GM18858 (cell line): ENCODE results near the gene UBXN10.

Experiments used
- ATAC-seq: cut with Tn5 transposase; IDR thresholded peaks from one replicate; pipeline ENCODE4 v1.9.1; 2021; ENCODE audit not compliant: unreplicated experiment

Gene UBXN10

DNA sequence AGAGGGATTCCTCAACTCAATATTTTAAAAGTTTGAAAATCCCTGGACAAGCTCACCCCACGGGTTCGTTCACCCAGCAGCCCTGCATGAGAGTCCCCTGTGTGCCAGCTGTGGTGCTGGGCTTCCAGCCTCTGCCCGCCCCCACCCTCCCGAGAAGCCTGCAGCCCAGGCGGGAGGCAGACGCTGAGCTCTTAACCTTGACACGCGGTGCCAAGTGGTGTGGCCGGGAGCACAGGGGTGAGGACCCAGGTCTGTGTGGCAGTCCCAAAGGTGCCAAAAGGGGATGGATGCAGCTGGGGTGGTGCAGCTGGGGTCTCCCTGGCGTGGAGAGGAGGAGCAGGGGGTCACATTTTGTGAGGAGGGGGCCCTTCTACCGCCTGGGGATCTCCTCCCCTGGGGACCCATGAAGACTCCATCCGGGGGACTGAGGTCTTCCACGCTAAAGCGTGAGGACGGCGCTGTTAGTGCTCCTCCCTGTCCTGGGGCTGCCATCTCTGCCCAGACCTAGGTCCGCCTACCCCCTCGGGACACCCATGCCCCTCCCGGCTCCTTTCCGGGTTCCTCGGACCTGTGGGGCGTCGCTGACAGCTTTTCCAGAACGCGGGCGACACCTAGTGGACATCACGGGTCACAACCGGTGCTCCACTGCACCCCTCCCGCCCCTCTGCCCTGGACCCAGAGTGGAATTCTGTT, 33.8 kb upstream of the UBXN10 start:
- ATAC-seq: no peak

DNA sequence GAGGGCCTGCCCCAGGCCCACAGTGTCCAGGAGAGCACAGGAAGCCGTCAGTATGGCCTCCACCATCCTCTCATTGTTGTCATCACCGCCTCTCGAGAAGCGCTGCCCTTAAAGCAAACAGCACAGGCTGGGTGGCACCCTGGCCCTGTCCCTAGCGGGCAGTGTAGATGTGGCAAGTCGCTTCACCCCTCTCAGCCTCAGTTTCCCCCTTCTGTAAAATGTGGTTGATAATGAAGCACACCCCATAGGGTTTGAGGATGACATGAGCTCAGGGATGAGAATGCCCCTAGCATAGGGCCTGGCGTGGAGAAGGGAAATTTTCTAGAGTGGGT, 33.3 kb upstream of the UBXN10 start:
- no peak for ATAC-seq

DNA sequence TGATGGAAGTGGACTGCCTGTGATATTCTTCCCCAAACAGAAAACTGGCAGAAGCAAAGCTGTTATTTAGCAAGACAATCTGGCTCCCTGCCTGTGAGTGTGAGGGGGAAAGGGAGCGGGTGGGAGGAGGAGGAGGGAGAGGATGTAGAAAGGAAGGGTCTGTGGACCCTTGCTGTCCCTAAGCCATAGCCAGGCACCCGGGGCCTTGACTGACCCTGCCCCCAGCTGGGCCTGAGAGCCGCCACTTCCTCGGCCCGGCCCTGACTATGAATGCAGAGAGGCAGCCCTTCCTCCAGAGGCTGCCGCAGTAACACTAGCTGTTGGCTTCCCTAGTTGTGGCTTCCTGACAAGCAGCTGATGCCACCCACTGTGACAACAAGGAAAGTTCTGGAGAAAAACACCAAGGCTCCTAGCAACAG, 32.9 kb upstream of the UBXN10 start:
- ATAC-seq: no peak

DNA sequence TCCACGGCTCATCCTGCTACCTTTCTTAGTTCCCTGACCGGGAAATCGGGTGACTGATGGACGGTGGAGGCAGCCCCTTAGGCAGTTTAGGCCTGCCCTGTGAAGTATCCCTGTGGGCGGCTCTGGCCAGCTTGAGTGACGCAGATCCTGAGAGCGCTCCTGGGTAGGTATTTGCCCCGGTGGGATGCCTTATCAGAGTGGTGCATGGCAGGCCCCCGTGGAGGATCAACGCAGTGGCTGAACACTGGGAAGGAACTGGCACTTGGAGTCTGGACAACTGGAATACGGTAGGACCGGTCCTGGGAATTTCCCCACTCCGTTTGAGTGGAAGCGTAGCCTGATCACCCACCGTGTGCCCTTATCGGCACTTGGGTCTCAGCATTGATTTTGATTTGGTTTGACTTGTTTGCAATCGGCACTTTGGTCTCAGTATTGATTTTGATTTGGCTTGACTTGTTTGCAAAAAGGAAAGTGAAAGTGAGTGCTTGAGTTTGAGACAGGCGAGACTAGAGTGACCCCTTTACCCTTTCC, 31.5 kb upstream of the UBXN10 start:
- no peak for ATAC-seq

DNA sequence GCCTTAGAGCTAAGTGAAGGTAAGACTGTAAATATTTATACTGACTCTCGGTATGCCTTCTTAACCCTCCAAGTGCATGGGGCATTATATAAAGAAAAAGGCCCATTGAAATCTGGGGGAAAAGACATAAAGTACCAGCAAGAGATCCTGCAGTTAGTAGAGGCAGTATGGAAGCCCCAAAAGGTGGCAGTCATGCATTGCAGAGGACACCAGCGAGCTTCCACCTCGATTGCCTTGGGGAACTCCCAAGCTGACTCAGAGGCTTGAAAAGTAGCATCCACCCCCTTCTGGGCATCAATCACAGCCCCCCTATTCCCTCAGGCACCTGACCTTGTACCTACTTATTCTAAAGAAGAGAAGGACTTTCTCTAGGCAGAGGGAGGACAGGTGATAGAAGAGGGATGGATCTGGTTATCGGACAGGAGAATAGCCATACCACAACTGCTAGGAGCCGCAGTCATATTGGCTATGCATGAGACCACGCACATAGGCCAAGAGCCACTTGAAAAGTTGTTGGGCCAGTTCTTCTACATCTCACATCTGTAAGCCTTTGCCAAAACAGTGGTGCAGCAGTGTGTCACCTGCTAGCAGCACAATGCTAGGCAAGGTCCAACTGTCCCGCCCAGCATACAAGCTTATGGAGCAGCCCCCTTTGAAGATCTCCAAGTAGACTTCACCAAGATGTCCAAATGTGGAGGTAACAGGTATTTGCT, 27.4 kb upstream of the UBXN10 start:
- ATAC-seq: no peak

DNA sequence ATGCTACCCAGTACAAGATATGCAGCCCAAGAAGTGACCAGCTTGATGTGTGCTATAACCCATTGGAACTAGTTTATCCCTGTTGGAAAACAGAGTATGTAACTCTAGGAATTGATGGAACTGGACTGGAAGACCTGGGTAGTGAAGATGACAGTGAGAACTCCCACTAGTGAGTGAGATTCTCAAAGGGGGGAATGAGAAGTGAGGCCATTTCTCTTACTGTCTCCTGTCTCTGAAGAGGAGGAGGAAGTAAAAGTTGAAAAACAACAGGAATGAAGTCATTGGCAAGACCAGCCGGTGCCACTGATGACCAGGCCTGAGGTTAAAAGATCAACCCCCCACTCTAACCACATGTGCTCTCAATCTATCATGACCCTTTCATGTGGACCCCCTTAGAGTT, 25.9 kb upstream of the UBXN10 start:
- no peak for ATAC-seq

DNA sequence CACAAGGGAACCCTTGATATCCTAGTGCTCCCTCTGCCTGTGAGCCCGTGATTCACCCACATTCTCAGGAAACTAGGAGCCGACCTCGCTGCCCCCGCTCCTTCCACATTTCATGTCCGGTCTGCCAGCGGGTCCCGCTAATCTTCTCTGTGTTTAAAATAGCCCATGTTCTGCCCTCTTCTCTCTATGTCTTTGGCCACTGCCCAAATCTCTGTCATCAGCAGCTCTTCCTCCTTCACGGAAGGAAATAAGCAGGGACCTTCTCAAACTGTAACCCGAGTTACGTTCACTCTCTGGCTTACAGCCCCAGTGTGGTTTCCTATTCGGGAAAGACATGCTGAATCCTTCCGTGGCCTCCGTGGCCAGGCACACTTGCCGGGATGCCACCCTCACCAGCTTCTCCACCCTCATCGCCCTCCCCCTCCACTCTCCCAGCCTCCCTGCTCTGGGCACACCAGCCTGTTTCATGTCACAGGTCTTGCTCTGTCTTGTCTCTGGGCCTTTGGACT, 21.1 kb upstream of the UBXN10 start:
- ATAC-seq: no peak

DNA sequence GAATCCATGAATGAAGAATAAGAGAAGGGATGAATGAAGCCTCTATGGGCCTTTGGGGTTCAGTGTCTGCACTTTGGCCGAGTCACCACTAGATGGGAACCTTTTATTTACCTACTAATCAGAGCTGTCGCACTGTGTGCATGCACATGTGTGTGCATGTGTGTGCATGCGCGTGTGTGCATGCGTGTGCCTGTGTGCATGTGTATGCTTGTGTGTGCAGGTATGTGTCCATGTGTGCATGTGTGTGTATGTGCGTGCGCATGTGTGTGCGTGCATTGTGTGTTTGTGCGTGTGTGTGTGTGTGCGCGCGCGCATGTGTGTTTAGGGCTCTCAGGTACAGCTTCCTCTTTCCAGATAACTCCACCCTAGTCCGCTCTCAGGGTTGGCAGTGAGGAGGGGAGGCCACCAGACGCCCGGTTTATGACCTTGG, 20.4 kb upstream of the UBXN10 start:
- ATAC-seq: no peak

DNA sequence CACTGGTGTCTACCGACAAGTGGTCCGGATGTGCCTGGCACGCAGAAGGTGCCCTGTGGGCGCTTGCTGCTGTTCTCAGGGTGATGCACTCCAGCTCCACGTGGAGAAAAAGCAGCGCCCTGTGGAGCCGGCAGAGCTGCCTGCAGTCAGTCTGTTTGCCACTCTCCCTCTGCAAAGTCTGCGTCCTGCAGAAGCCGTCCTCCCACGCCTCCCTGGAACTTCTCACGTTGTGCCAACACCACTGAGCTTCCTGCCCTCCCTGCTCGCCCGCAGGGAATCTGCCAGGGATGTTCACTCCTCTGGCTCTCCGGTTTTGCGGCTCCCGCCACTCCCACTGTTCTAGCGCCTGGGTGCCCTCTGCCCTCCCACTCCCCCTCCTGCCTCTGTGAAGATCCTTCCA, 19.8 kb upstream of the UBXN10 start:
- ATAC-seq: no peak

DNA sequence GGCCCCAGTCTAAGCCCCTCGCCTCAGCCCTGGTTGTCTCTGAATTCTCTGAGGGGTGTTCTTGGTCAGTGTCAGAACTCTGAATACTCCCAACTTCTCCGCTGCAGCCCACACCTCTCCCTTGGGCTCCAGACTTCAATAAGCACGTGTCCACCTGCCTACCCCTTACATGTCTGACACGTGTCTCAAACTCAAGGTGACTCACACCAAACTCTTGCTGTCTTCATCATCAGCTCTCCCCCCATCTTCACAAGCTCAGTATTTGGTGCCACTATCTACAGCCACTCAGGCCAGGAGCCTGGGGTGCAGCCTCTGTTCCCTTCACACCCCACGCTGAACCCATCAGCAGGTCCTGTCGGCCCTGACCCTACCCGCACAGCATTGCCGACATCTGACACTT, 18.8 kb upstream of the UBXN10 start:
- no peak for ATAC-seq

DNA sequence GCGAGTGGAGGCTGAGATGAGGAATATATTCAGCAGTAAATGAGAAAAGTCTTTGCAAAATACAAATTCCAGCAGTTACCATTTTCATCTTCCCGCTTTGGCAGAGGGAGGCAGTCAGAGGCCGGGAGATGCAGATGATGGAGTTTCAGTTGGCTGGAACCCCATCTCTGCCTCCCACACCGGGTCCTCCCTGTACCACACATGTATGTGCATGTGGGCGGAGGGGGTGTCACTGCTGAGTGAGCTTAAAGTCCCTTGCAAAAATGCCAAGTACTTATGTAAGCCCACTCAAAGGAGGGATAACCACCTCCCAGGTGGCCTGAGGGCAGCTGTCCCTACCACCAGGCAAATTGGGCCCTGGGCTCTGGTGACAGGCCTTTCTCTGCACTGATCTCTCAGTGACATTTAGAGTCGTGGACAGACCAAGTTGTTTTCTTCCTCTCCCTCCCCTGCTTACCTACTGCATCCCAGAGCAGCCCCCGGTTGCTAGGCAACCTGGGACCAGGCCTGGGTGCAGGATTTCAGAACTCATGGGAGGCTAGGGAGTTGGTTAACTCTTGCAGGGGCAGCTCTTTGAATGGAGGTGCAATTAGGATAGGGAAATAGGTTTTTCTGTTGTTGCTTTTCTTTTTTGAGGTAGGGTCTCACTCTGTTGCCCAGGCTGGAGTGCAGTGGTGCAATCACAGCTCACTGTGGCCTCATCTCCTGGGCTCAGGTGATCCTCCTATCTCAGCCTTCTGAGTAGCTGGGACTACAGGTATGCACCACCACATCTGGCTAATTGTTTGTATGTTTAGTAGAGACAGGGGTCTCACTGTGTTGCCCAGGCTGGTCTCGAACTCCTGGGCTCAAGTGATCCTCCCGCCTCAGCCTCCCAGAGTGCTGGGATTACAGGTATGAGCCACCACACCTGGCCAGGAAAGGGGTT, 17.1 kb upstream of the UBXN10 start:
- ATAC-seq: no peak

DNA sequence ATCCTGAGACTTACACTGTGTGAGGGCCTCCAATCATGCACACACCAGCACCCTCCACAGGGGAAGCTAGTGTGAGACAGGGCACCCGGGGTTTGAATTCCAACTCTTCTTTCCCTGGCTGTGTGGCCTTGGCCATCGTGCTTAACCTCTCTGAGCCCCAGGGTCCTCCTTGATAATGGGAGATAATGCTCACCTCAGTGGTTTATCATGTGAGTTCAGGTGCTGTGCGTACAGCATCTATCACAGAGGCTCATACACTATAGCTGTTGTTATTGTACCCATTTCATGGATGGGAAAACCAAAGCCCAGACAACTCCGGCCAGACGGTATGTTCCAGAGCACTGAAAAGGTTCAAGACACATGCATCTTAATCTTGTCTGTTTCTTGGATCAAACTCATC, 16.0 kb upstream of the UBXN10 start:
- ATAC-seq: no peak

DNA sequence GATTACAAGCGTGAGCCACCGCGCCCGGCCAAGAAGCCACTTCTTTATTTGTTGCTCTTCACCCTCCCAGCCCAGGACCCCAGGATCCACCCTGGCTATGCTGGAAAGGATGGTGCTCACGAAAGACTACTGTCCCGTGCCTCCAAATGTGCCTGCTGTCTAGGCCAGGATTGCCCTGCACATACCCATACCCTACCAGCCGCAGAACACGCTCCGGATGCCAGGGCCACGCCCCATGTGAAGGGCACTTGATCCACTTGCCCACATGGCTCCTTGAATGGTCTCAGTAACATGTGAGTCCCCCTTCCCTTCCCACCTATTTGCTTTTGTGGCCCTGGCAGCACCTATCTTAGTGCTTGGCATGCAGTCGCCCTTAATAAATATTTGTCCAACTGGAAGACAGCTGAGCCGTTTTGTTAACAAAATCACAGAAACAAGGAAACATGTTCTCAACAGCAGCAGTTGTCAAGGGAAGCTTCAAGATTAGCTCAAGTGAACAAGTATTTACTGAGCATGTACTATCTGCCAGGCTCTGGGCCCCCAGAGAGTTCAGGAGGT, 13.8 kb upstream of the UBXN10 start:
- no peak for ATAC-seq

DNA sequence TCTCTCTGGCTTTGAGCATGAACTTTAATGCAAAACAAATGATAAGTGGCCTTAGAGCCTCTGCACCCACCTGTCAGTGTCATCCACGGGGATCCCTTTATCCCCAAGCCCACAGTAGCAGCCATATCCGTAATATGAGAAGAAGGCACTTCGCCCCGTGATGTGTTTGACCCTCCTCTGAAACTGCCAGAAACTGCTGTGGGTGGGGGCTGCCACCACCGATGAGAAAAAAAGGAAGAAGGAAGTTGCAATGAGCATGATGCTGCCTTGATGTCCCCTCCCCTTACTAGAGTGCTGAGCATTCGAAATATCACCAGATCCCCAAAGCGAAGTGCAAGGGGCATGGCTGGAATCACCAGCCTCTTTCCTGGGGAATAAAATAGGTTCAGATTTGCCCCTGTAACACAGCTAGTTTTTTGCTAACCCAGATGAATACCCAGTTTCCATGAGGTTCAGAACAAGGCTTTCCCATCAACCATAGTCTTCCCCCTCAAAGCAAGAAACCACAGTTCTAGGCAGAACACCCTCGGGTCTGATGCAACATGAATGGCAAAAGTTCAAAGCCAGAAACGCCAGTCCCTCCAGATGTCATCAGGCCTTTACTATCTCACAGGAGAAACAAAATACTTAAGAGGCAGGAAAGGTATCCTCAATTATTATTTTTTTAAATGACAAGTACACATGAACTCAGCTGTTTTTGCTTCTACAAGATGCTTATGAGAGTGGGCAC, 10.8 kb upstream of the UBXN10 start:
- no peak for ATAC-seq

DNA sequence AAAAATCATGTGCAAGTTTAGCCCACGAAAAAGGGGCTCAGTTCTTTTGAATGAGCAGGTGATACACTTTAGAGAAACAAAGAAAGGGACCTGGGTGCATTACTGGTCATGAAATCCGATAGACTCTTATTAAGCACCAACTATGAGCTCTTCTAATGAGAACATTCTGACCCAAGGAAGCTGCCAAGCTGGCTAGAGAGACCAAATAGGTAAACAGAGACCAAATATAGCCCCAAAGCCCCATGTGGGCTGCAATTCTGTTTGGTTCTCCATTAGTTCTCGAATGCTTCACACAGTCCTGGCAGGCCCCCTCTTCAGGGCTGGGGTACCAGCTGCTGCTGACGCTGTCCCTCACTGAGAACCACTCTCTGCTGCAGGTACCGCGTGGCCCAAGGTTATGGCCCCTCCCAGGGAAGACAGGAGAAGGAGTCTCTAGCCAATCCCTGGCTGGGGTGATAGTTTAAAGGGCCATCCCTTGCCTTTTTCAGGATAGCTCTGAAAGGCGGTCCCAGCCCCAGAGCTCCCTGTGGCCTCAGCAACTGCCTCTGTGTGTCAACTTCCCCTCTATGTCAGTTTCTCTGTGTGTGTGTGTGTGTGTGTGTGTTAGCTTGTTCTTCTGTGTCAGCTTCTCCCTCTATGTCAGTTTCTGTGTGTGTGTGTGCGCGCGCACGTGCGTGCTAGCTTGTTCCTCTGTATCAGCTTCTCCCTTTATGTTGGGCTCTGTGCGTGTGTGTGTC, 7.1 kb upstream of the UBXN10 start:
- no peak for ATAC-seq

DNA sequence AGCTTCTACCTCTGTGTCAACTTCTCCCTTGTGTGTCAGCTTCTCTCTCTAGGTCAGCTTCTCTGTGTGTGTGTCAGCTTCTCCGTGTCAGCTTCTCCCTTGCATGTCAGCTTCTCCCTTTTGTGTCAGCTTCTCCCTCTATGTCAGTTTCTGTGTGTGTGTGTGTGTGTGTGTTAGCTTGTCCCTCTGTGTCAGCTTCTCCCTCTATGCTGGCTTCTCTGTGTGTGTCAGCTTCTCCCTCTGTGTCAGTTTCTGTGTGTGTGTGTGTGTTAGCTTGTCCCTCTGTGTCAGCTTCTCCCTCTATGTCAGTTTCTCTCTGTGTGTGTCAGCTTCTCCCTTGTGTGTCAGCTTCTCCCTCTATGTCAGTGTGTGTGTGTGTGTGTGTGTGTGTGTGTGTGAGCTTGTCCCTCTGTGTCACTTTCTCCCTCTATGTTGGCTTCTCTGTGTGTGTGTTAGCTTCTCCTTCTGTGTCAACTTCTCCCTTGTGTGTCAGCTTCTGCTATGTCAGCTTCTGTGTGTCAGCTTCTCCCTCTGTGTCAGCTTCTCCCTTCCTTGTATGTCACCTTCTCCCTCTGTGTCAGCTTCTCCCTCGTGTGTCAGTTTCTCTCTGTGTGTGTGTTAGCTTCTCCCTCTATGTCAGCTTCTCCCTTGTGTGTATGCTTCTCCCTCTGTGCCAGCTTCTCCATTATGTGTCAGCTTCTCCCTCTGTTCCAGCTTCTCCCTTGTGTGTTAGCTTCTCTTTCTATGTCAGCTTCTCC, 6.3 kb upstream of the UBXN10 start:
- ATAC-seq: no peak

DNA sequence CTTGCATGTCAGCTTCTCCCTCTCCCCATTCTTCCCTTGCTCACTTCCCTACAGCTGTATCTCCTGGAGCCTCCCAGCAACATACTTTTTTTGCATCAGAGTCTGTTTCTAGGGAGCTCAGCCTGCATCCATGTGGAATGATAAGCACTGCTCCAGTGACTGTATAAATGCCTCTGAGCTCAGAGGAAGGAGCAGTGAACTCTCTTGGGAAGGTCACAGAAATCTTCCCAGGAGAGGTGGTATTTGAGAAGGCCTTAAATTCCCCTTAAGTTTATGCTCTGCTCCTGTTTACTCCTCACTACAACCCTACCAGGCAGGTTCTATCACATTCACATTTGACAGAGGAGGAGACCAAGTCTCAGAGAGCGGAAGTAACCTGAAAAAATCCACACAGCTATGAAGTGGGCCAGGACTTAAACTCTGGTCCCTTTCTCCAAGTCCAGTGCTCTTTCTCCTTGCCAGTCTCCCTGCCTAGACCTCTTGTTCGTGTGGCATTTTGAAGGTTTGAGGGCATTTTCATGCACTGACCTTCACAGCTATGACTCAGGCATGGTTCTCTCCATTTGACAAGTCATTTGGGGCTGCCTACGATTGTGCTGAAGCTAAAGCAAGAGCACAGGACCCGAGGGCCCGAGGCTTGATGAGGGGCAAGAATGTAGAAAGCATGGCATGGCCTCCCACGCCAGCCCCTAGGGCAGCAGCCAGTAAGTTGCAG, 5.6 kb upstream of the UBXN10 start:
- no peak for ATAC-seq

DNA sequence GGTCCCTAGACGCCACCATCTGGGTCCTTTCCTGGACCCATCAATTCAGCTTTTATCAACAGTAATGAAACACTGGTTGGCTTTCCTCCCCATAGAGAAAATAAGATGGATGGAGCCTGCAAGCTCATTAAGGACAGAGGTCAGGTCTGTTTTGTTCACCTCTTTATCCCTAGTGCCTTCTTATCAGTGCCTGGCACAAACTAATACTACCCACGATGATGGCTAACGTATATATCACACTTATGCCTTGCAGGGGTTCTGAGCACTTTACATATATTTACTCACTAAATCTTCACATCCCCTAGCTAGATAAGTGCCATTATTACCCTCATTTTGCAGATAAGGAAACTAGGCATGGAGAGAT, 5.1 kb upstream of the UBXN10 start:
- ATAC-seq: no peak
